ENCODE data around the gene RABGGTA. TPM values are rescaled to one million over a fixed set of nuclear protein-coding genes. Genes with fewer than 3 reads are reported as not detected.

RABGGTA gene, protein sequence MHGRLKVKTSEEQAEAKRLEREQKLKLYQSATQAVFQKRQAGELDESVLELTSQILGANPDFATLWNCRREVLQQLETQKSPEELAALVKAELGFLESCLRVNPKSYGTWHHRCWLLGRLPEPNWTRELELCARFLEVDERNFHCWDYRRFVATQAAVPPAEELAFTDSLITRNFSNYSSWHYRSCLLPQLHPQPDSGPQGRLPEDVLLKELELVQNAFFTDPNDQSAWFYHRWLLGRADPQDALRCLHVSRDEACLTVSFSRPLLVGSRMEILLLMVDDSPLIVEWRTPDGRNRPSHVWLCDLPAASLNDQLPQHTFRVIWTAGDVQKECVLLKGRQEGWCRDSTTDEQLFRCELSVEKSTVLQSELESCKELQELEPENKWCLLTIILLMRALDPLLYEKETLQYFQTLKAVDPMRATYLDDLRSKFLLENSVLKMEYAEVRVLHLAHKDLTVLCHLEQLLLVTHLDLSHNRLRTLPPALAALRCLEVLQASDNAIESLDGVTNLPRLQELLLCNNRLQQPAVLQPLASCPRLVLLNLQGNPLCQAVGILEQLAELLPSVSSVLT
- total RNA-seq (2022; extraction: Qiagen RNA extraction; ENCODE audit: low read depth) = 13.7 to 19.6 TPM (median 18.4 TPM) in 5 replicates

DNA sequence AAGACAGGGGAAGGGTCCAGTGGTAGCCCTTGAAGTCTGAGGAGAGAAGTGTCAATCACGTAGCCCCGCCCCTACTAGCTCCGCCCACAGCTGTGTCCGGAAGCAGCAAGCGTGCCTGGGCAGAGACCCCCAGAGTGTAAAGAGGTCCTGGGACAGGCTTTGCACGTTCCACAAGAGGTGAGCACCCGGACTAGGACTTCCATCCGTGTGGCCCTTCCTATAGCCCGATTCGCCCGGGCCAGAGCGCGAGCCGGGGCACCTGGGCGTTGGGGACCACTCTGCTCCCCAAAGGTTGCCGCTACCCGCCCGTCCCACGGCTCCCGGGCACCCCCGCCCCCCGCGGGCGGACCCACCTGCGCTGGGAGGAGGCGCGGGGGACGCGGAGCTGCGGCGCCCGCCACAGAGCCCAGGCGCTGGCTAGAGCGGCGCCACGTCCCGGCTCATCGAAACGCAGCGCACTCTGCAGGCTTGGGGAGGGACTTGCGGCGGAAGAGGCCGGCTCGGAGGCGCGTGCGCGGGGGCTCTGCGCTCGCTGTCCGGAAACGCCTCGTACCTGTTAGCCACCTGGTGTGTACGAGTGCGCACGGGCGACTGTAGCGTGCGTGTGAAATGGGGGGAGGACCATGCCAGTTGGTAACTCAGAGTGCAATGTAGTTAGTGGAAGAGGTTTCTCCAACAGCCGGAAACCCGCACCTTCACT lies at the start of gene RABGGTA:
TSS of gene RABGGTA (minus strand) at position 464 of the 700 bp plus-strand sequence. CDS start 482 bp downstream, outside the sequence.

DNA sequence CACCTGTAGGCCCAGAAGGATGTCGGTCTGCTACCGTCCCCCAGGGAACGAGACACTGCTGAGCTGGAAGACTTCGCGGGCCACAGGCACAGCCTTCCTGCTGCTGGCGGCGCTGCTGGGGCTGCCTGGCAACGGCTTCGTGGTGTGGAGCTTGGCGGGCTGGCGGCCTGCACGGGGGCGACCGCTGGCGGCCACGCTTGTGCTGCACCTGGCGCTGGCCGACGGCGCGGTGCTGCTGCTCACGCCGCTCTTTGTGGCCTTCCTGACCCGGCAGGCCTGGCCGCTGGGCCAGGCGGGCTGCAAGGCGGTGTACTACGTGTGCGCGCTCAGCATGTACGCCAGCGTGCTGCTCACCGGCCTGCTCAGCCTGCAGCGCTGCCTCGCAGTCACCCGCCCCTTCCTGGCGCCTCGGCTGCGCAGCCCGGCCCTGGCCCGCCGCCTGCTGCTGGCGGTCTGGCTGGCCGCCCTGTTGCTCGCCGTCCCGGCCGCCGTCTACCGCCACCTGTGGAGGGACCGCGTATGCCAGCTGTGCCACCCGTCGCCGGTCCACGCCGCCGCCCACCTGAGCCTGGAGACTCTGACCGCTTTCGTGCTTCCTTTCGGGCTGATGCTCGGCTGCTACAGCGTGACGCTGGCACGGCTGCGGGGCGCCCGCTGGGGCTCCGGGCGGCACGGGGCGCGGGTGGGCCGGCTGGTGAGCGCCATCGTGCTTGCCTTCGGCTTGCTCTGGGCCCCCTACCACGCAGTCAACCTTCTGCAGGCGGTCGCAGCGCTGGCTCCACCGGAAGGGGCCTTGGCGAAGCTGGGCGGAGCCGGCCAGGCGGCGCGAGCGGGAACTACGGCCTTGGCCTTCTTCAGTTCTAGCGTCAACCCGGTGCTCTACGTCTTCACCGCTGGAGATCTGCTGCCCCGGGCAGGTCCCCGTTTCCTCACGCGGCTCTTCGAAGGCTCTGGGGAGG lies 39.5 kb upstream of the RABGGTA start, which contains the start of gene LTB4R:
TSS of gene LTB4R (plus strand) at position 857 of the 959 bp plus-strand sequence. CDS start 4,150 bp downstream, outside the sequence.

DNA sequence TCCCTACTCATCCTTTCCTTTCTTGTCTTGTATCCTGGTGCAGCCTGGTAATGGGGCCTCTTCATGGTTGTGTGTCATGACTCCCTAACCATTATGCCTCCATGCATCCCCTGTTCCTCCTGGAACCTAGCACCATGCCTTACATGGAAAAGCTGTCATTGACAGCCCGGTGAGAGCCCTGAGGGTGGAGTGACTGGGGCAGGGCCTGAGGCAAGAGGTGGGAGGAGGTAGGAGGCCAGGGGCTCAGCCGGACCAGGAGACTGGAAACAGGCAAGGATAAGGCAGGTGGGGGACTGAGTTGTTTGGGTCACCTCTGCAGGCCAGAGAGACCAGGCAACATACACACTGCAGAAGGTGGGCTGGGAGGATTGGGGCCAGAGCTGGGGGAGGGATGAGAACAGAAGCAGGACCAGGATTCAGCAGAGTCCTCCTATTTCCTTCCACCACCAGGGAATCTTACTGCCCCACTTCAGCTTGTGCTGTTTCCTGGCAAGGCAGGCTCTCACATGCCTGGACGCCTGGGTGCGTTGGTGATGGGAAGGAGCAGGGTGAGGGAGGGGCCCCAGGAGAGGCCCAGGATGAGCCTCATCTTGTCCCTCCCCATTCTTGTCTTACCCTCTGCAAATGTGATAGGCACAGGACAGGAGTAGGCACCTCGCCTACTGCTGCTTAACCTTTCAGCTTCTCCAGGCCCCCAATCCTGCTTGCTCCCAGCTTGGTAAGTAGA lies 38.3 kb upstream of the RABGGTA start, which contains the start of gene LTB4R2:
TSS of gene LTB4R2 (plus strand) at position 603 of the 727 bp plus-strand sequence. CDS start 525 bp downstream, outside the sequence.

DNA sequence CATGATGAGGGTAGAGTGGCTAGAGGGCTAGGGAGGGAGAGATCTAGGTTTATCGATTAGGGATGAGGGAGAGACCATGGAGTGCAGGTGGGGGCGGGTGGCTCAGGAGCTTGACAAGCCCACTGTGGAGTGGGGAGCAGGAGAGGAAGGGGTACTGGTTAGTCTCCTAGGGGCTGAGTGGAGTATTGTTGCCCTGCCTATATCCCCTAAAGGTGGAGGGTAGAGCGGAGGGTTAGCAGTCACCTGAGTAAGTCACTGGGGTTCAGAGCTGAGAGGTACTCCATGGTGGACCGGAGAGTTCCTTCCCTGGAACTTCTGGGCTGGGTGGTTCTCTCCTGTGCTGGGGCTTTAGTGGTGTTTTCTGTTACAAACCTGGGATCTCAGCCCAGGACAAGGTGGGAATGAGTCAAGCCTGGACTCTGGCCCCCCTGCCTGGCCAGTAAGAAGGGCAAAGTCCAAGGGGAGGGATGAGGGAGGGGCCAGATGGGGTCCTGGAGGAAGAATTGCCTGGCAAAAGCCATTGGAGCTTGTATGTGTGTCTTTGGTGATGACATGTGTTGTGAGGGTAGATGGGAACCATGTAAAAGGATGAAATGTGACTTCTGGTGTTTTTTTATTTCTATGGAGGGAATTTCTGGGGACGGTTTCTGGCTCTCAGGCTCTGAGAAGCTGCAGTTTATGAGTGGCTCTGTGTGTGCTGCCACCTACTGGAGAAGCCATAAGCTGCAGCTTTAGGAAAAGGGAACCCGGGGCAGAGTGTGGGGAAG lies 36.4 kb upstream of the RABGGTA start, which contains the start of gene CIDEB:
TSS of gene CIDEB (minus strand) at position 403 of the 767 bp plus-strand sequence. CDS start at position 284, 119 bp downstream.

DNA sequence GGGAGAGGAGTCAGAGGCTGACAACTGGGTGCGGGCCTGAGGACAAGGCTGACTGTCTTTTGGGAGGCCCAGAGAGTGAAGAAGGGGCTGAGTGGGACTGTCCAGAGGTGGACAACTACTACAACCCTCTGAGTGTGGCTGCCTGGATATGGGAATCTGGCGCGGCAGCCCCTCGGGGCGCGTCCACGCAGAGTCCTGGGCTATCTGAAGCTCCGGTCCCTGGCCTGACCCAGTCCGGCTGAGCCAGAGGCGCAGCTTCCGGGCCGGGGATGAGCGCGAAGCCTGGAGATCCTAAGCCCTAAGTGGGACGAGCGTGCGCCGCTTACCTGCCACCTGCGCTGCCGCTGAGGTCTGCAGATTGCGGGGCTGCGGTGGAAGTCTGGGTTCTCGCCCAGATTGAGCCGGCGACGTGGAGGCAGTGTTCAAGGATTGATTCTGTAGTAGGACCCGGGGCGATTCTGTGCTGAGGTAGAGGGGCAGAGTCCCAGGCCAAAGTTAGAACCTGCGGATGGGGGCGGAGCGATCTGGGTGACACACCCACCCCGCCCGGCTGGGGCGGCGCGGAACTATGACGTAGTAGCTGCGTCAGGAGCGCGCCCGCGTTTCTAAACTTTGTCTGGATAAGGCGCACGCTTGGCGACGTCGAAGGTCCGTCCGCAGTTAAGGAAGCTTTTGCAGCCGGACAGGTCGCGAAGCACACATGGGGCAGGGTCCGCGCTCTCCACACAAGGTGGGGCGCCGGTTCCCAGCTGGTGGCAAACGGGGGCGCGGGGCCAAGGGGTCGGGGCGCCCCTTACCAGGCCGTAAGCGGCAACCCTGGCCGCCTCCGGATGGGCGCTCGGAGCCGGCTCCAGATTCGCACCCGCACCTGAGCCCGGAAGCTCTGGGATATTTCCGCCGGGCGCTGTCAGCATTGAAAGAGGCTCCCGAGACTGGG lies 28.1 kb upstream of the RABGGTA start, which contains the start of the genes DHRS1 and NOP9:
TSS of gene DHRS1 (minus strand) at position 526 of the 937 bp plus-strand sequence. CDS start 674 bp downstream, outside the sequence.
TSS of gene NOP9 (plus strand) at position 596 of the 937 bp plus-strand sequence. CDS start at position 701, 105 bp downstream.

DNA sequence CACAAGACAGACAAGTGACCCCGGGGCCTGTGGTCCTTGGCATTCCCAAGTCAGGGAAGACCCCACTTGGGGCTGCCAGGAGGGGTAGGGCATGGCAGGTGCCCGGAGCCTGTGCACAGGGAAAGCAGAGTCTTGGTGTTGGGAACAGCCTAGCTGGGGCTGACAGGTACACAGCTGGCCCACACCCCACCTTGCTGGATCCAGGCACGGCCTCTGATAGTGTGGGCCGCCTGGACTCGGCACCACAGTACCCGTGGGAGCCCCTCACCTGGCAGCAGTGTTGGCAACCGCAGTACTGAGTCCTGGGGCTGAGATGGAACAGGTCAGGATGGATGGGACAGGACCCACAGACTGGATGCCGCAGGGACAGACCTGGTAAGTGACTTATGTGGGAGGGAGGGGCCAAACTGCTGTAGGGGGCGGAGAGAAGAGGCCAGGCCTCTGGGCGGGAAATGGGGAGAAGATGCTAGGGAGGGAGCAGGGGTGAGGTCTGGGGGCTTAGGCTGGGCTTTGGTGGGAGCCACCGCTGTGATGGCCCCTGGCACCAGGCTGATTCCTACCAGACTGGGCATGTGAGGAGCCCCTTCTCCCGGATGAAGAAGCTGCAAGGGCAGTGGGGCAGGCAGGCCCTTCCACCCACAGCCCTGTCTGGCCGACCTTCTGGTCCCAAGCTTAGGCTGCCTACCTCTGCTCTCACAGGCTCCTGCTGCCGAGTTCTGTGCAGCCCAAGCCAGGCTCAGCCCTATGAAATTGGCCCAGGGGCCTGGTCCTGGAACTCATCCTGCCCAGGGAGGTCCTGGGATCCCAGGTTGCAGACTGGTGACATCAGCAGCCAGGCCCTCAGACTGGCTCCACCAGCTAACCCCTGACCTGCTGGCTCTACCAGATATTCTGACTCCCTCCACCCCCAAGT lies 8.3 kb downstream of the RABGGTA start, which contains the start of gene TGM1:
TSS of gene TGM1 (minus strand) at position 357 of the 913 bp plus-strand sequence. CDS start 825 bp downstream, outside the sequence.

DNA sequence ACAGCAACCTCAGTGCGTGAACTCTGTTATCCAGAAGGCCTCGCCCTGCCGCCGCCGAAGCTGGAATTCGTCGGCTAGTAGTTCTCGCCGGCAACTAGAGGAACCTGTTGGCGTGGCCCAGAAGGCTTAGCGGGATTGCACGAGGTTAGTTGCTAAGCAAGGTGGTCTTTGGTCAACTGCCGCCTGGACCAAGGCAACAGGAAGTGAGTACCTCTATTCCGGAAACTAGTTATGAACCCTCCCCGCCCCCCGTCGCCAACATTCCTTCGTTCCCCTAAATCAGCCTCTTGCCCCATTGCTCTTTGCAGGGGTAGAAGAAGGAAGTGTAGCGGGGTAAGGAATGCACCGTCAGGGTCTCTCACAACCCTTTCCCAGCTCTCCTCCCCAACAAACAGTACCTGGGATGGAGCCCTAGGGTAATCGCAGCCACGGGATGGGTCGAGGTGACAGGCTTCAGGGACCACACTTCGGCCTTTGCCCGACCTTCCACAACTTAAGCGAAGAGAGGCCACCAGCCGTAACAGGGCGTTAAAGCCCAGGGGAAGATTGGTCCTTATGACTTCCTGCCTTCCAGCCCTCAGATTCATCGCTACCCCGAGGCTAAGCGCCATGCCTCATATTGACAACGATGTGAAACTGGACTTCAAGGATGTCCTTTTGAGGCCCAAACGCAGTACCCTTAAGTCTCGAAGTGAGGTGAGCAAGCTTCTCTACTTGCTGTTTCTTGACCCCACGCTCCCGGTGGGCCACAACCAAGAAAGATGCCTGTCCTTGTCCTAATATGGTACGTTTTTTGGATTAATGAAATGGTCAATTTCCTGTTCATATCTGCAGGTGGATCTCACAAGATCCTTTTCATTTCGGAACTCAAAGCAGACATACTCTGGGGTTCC lies 38.5 kb downstream of the RABGGTA start, which contains the start of gene GMPR2:
TSS of gene GMPR2 (plus strand) at position 285 of the 893 bp plus-strand sequence. CDS start at position 610, 325 bp downstream.

DNA sequence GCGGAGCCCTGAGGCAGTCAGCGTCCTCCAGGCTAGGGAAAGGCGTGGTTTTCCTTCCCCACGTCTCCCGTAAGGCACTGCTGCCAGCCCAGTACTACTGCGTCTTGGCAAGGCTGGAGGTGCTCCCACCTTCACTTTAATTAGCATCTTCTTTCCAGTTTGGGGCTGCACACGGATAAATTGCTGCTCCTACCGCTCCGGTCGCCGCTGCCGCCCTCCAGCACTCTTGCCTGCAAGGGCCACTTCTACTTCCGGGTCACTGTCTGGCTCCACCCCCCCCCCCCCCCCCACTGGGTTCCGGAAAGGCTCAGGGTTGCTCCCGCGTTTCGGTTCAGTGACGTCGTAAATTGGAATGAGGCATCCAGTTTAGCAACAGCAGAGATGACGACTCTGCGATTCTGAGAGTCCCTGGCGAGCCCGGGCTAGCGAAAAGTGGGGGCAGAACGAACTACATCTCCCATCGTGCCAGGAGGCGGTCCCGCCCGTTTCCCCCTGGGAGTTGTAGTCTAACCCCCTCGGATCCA lies 39.2 kb downstream of the RABGGTA start, which contains the start of gene NEDD8:
TSS of gene NEDD8 (minus strand) at position 247 of the 524 bp plus-strand sequence. CDS start at position 147, 100 bp downstream.

Other genes with a start within 250 kb of the RABGGTA start
- gene CARMIL3, start 219.6 kb downstream of the RABGGTA start, total RNA-seq (2022; extraction: Qiagen RNA extraction; ENCODE audit: low read depth) = 0.22 to 0.74 TPM (median 0.60 TPM) in 5 replicates
- not detected in 5 replicates for gene CPNE6, start 200.0 kb downstream of the RABGGTA start, total RNA-seq (2022; extraction: Qiagen RNA extraction; ENCODE audit: low read depth)
- gene PCK2, start 177.3 kb downstream of the RABGGTA start, total RNA-seq (2022; extraction: Qiagen RNA extraction; ENCODE audit: low read depth) = 13.5 to 21.1 TPM (median 19.2 TPM) in 5 replicates
- 19.4 to 22.4 TPM (median 21.7 TPM) in 5 replicates for gene DCAF11, start 156.8 kb downstream of the RABGGTA start, total RNA-seq (2022; extraction: Qiagen RNA extraction; ENCODE audit: low read depth)
- 0.53 to 0.97 TPM (median 0.65 TPM) in 5 replicates for gene NRL, start 156.6 kb downstream of the RABGGTA start, total RNA-seq (2022; extraction: Qiagen RNA extraction; ENCODE audit: low read depth)
- not detected in 5 replicates for gene FITM1, start 140.9 kb downstream of the RABGGTA start, total RNA-seq (2022; extraction: Qiagen RNA extraction; ENCODE audit: low read depth)
- 149 to 185 TPM (median 165 TPM) in 5 replicates for gene PSME1, start 135.4 kb downstream of the RABGGTA start, total RNA-seq (2022; extraction: Qiagen RNA extraction; ENCODE audit: low read depth)
- 37.8 to 64.0 TPM (median 62.7 TPM) in 5 replicates for gene EMC9, start 130.0 kb downstream of the RABGGTA start, total RNA-seq (2022; extraction: Qiagen RNA extraction; ENCODE audit: low read depth)
- gene PSME2, start 125.0 kb downstream of the RABGGTA start, total RNA-seq (2022; extraction: Qiagen RNA extraction; ENCODE audit: low read depth) = 149 to 205 TPM (median 163 TPM) in 5 replicates
- 14.7 to 35.4 TPM (median 31.7 TPM) in 5 replicates for gene RNF31, start 124.1 kb downstream of the RABGGTA start, total RNA-seq (2022; extraction: Qiagen RNA extraction; ENCODE audit: low read depth)
- gene IRF9, start 110.3 kb downstream of the RABGGTA start, total RNA-seq (2022; extraction: Qiagen RNA extraction; ENCODE audit: low read depth) = 15.5 to 24.9 TPM (median 19.7 TPM) in 5 replicates
- 2.6 to 6.5 TPM (median 4.6 TPM) in 5 replicates for gene REC8, start 99.5 kb downstream of the RABGGTA start, total RNA-seq (2022; extraction: Qiagen RNA extraction; ENCODE audit: low read depth)
- gene IPO4, start 82.8 kb downstream of the RABGGTA start, total RNA-seq (2022; extraction: Qiagen RNA extraction; ENCODE audit: low read depth) = 51.4 to 91.8 TPM (median 77.1 TPM) in 5 replicates
- 48.0 to 74.0 TPM (median 66.9 TPM) in 5 replicates for gene TM9SF1, start 76.2 kb downstream of the RABGGTA start, total RNA-seq (2022; extraction: Qiagen RNA extraction; ENCODE audit: low read depth)
- gene TSSK4, start 65.9 kb downstream of the RABGGTA start, total RNA-seq (2022; extraction: Qiagen RNA extraction; ENCODE audit: low read depth) = not detected in 5 replicates
- gene CHMP4A, start 58.1 kb downstream of the RABGGTA start, total RNA-seq (2022; extraction: Qiagen RNA extraction; ENCODE audit: low read depth) = 76.7 to 107 TPM (median 84.4 TPM) in 5 replicates
- 22.6 to 33.8 TPM (median 29.9 TPM) in 5 replicates for gene MDP1, start 55.5 kb downstream of the RABGGTA start, total RNA-seq (2022; extraction: Qiagen RNA extraction; ENCODE audit: low read depth)
- 456 to 538 TPM (median 471 TPM) in 5 replicates for gene NEDD8, start 39.2 kb downstream of the RABGGTA start, total RNA-seq (2022; extraction: Qiagen RNA extraction; ENCODE audit: low read depth)
- 53.6 to 67.0 TPM (median 57.2 TPM) in 5 replicates for gene GMPR2, start 38.7 kb downstream of the RABGGTA start, total RNA-seq (2022; extraction: Qiagen RNA extraction; ENCODE audit: low read depth)
- 31.9 to 41.7 TPM (median 36.3 TPM) in 5 replicates for gene TINF2, start 29.0 kb downstream of the RABGGTA start, total RNA-seq (2022; extraction: Qiagen RNA extraction; ENCODE audit: low read depth)
- gene TGM1, start 8.4 kb downstream of the RABGGTA start, total RNA-seq (2022; extraction: Qiagen RNA extraction; ENCODE audit: low read depth) = 0.72 to 1.3 TPM (median 0.74 TPM) in 5 replicates
- 9.5 to 15.2 TPM (median 13.7 TPM) in 5 replicates for gene DHRS1, start 28.2 kb upstream of the RABGGTA start, total RNA-seq (2022; extraction: Qiagen RNA extraction; ENCODE audit: low read depth)
- 11.6 to 19.3 TPM (median 18.7 TPM) in 5 replicates for gene NOP9, start 28.3 kb upstream of the RABGGTA start, total RNA-seq (2022; extraction: Qiagen RNA extraction; ENCODE audit: low read depth)
- 0.12 to 0.21 TPM (median 0.18 TPM) in 4 of 5 replicates, not detected in the other for gene CIDEB, start 36.4 kb upstream of the RABGGTA start, total RNA-seq (2022; extraction: Qiagen RNA extraction; ENCODE audit: low read depth)
- 2.0 to 6.3 TPM (median 5.6 TPM) in 5 replicates for gene LTB4R2, start 38.5 kb upstream of the RABGGTA start, total RNA-seq (2022; extraction: Qiagen RNA extraction; ENCODE audit: low read depth)
- 3.2 to 6.8 TPM (median 5.9 TPM) in 5 replicates for gene LTB4R, start 39.9 kb upstream of the RABGGTA start, total RNA-seq (2022; extraction: Qiagen RNA extraction; ENCODE audit: low read depth)
- gene ADCY4, start 63.5 kb upstream of the RABGGTA start, total RNA-seq (2022; extraction: Qiagen RNA extraction; ENCODE audit: low read depth) = 0.21 TPM in 1 of 5 replicates, not detected in the others
- not detected in 5 replicates for gene RIPK3, start 68.4 kb upstream of the RABGGTA start, total RNA-seq (2022; extraction: Qiagen RNA extraction; ENCODE audit: low read depth)
- 0.15 to 0.36 TPM (median 0.25 TPM) in 4 of 5 replicates, not detected in the other for gene NFATC4, start 96.6 kb upstream of the RABGGTA start, total RNA-seq (2022; extraction: Qiagen RNA extraction; ENCODE audit: low read depth)
- 0.25 to 0.57 TPM (median 0.27 TPM) in 5 replicates for gene NYNRIN, start 127.4 kb upstream of the RABGGTA start, total RNA-seq (2022; extraction: Qiagen RNA extraction; ENCODE audit: low read depth)
- gene CBLN3, start 158.1 kb upstream of the RABGGTA start, total RNA-seq (2022; extraction: Qiagen RNA extraction; ENCODE audit: low read depth) = 0.59 to 2.1 TPM (median 1.1 TPM) in 5 replicates
- 19.8 to 31.7 TPM (median 27.3 TPM) in 5 replicates for gene KHNYN, start 158.4 kb upstream of the RABGGTA start, total RNA-seq (2022; extraction: Qiagen RNA extraction; ENCODE audit: low read depth)
- gene SDR39U1, start 171.2 kb upstream of the RABGGTA start, total RNA-seq (2022; extraction: Qiagen RNA extraction; ENCODE audit: low read depth) = 33.1 to 53.2 TPM (median 49.6 TPM) in 5 replicates
- not detected in 5 replicates for gene CMA1, start 236.7 kb upstream of the RABGGTA start, total RNA-seq (2022; extraction: Qiagen RNA extraction; ENCODE audit: low read depth)